MCF 10A (cell line): ENCODE data around the gene CDC42SE2. TPM values are rescaled to one million over a fixed set of nuclear protein-coding genes. Genes with fewer than 3 reads are reported as not detected.

Source experiments
- BruUV-seq: library from RNA; stranded (reverse); fragments of 400-500 nt; replicated peaks from 2 replicates; lab custom pipeline; 2021; lab: Mats Ljungman, UMichigan
- CTCF ChIA-PET: fragments of 300-600 bp; sonication (Branson Sonifier 250); formaldehyde crosslinking; extraction: SDS; loops from one replicate; lab custom pipeline; 2021; ENCODE audit warnings: antibody characterized with exemption, inconsistent platforms; lab: Yijun Ruan, JAX
- POLR2A ChIA-PET: fragments of 300-600, 350-650 bp; sonication (Branson Sonifier 250); formaldehyde crosslinking; extraction: SDS; loops from one replicate; lab custom pipeline; 2020; ENCODE audit warnings: antibody characterized with exemption, inconsistent platforms; lab: Yijun Ruan, JAX
- DNase-seq: peaks from one replicate; pipeline ENCODE4 v3.0.0-alpha.2; 2018; ENCODE audit not compliant: unreplicated experiment
- H3K27ac Mint-ChIP-seq: one replicate; pipeline ENCODE4 v1.8.0; 2022; ENCODE audit warnings: mild to moderate bottlenecking, low read depth, mixed read lengths; ENCODE audit not compliant: unreplicated experiment
- H3K27me3 Mint-ChIP-seq: one replicate; pipeline ENCODE4 v1.8.0; 2022; ENCODE audit warnings: mixed read lengths; ENCODE audit not compliant: insufficient read depth, unreplicated experiment
- H3K36me3 Mint-ChIP-seq: one replicate; pipeline ENCODE4 v1.8.0; 2022; ENCODE audit warnings: mild to moderate bottlenecking, moderate library complexity, mixed read lengths; ENCODE audit not compliant: insufficient read depth, unreplicated experiment
- H3K4me1 Mint-ChIP-seq: one replicate; pipeline ENCODE4 v1.8.0; 2022; ENCODE audit warnings: mixed read lengths; ENCODE audit not compliant: insufficient read depth, unreplicated experiment
- H3K4me3 Mint-ChIP-seq: one replicate; pipeline ENCODE4 v1.8.0; 2022; ENCODE audit warnings: mild to moderate bottlenecking, moderate library complexity, mixed read lengths; ENCODE audit not compliant: unreplicated experiment
- H3K9me3 Mint-ChIP-seq: one replicate; pipeline ENCODE4 v1.8.0; 2022; ENCODE audit warnings: mixed read lengths; ENCODE audit not compliant: unreplicated experiment
- intact Hi-C: fragments of 100-400 bp; cut with micrococcal nuclease; formaldehyde crosslinking; loops from 2 replicates; pipeline ENCODE4 v1.14.1; 2022
- total RNA-seq: library from RNA; stranded (reverse); gene quantifications from 2 replicates; pipeline ENCODE4 v1.2.3, GENCODE V29; 2022
- TF ChIP-seq, protein P1 (sequence below): fragments of 200-600 bp; IDR thresholded peaks from one replicate; pipeline ENCODE4 v1.8.0; 2022; ENCODE audit warnings: antibody characterized with exemption, mild to moderate bottlenecking; ENCODE audit not compliant: unreplicated experiment

Gene CDC42SE2
- total RNA-seq, 1 experiment from 2014 or later, result 71.0 TPM

DNA sequence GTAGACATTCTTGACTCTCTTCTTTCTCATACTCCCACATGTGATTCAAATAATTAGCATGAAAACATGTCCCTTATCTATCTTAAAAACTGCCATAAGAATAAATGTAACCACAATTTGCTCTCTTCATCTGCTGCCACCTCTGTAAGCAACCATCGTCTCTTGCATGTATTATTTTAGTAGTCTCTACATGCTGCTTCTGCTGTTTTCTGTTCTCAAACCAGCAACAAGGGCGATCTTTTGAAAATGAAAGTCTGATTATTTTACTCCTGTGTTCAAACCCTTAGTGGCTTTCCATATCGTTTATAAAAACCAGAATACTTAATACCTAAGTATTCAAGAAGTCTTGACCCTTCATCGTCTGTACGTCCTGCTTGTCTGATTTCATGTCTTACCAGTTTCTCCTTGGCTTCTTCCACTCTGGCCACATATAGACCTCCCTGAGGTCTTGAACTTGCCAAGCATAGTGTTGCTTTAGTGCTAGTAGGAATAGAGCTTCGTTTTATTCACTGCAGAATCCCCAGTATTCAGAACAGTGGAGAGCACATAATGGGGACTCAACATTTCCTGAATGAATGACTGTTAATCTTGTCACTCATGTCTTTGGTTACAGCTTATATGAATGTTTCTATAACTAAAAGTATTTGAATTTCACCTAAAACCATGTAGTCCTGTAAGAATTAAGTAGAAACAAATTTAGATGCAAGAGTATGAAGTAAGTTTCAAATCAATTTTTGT is 10.6 kb downstream of the CDC42SE2 start:
- no peaks in the 10 kb centered on the region for H3K27me3 Mint-ChIP-seq
- no peak overlapping the region for H3K4me3 Mint-ChIP-seq
- CTCF ChIA-PET, result interaction anchor here (0.7 to 2.0 kb wide), 2 partner anchors 10 to 290 kb away, joined by 3 to 7 read pairs; no protein-coding TSS in a partner anchor
- peaks cover 21% of the 10 kb centered on the region for H3K36me3 Mint-ChIP-seq
- BruUV-seq, result no TSS peak
- POLR2A ChIA-PET, result interaction anchor here (0.7 to 13.1 kb wide), 2 partner anchors 13 to 681 kb away, joined by 4 to 279 read pairs; partner anchors contain the start of gene CDC42SE2
- peaks cover 44% of the 10 kb centered on the region for H3K4me1 Mint-ChIP-seq
- TF ChIP-seq, protein P1, sequence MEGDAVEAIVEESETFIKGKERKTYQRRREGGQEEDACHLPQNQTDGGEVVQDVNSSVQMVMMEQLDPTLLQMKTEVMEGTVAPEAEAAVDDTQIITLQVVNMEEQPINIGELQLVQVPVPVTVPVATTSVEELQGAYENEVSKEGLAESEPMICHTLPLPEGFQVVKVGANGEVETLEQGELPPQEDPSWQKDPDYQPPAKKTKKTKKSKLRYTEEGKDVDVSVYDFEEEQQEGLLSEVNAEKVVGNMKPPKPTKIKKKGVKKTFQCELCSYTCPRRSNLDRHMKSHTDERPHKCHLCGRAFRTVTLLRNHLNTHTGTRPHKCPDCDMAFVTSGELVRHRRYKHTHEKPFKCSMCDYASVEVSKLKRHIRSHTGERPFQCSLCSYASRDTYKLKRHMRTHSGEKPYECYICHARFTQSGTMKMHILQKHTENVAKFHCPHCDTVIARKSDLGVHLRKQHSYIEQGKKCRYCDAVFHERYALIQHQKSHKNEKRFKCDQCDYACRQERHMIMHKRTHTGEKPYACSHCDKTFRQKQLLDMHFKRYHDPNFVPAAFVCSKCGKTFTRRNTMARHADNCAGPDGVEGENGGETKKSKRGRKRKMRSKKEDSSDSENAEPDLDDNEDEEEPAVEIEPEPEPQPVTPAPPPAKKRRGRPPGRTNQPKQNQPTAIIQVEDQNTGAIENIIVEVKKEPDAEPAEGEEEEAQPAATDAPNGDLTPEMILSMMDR, result no peak
- intact Hi-C loops, result no loop called here
- no peaks in the 10 kb centered on the region for H3K9me3 Mint-ChIP-seq
- peak overlapping the region; percentile 23 for H3K27ac Mint-ChIP-seq
- no peak for DNase-seq

DNA sequence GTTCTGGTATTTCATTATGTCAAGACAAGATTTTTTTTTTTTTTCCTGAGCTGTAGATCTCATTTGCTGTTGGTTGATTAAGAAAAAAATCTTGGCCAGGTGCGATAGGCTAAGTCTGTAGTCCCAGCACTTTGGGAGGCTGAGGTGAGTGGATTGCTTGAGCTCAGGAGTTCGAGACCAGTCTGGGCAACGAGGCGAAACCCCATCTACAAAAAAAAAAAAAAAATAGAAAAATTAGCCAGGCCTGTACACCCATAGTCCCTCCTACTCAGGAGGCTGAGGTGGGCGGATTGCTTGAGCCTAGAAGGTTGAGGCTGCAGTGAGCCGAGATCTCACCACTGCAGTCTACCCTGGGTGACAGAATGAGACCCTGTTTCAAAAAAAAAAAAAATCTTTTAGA is 12.2 kb downstream of the CDC42SE2 start:
- H3K27me3 Mint-ChIP-seq, result no peaks in the 10 kb centered on the region
- peaks cover 21% of the 10 kb centered on the region for H3K36me3 Mint-ChIP-seq
- H3K9me3 Mint-ChIP-seq, result no peaks in the 10 kb centered on the region
- no peak overlapping the region for H3K27ac Mint-ChIP-seq
- intact Hi-C loops, result no loop called here
- CTCF ChIA-PET, result interaction anchor here (0.7 to 1.0 kb wide), 2 partner anchors 78 to 1134 kb away, joined by 3 to 5 read pairs; no protein-coding TSS in a partner anchor
- POLR2A ChIA-PET, result interaction anchor here (13.1 kb wide), 1 partner anchor 14 kb away, joined by 279 read pairs; the partner anchor contains the start of gene CDC42SE2
- DNase-seq, result no peak
- BruUV-seq, result no TSS peak
- peaks cover 49% of the 10 kb centered on the region for H3K4me1 Mint-ChIP-seq
- H3K4me3 Mint-ChIP-seq, result no peak overlapping the region
- TF ChIP-seq, protein P1, result no peak

DNA sequence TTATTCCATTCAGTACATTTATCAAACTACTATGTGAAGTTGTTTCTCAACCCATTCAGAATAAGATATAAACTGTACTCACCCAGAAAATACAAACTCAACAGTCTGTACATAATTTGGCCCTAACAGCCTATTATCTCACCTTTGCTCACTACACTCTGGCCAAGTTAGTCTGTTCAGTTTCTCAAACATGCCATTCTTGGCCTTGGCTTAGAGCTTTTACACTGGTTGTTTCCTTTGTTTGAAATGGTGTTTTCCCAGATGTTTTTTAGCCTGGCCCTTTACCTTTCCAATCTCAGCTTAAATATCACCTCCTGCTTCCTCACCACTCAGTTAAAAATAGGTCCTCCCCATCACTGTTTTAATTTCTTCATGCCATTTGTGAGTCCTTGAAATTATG is 13.6 kb downstream of the CDC42SE2 start:
- intact Hi-C loops, result no loop called here
- CTCF ChIA-PET, result interaction anchor here (0.5 to 1.4 kb wide), 4 partner anchors 12 to 179 kb away, joined by 3 to 6 read pairs (median 4); no protein-coding TSS in a partner anchor
- DNase-seq, result no peak
- H3K27me3 Mint-ChIP-seq, result no peaks in the 10 kb centered on the region
- H3K4me3 Mint-ChIP-seq, result no peak overlapping the region
- H3K36me3 Mint-ChIP-seq, result peaks cover 21% of the 10 kb centered on the region
- H3K4me1 Mint-ChIP-seq, result peaks cover 49% of the 10 kb centered on the region
- peak overlapping the region; percentile 65 for H3K27ac Mint-ChIP-seq
- no TSS peak for BruUV-seq
- POLR2A ChIA-PET, result interaction anchor here (0.9 to 13.1 kb wide), 8 partner anchors 9 to 113 kb away, joined by 3 to 279 read pairs (median 6); partner anchors contain the start of gene CDC42SE2
- no peaks in the 10 kb centered on the region for H3K9me3 Mint-ChIP-seq
- TF ChIP-seq, protein P1, result no peak
